Dedifferentiated amniotic fluid mesenchymal stem cell (primary cell): ENCODE results near the gene CANT1.

ENCODE experiments used
- DNase-seq: peaks from one replicate; pipeline ENCODE4 v3.0.0-alpha.2; 2016; ENCODE audit errors: extremely low spot score

Gene CANT1

DNA sequence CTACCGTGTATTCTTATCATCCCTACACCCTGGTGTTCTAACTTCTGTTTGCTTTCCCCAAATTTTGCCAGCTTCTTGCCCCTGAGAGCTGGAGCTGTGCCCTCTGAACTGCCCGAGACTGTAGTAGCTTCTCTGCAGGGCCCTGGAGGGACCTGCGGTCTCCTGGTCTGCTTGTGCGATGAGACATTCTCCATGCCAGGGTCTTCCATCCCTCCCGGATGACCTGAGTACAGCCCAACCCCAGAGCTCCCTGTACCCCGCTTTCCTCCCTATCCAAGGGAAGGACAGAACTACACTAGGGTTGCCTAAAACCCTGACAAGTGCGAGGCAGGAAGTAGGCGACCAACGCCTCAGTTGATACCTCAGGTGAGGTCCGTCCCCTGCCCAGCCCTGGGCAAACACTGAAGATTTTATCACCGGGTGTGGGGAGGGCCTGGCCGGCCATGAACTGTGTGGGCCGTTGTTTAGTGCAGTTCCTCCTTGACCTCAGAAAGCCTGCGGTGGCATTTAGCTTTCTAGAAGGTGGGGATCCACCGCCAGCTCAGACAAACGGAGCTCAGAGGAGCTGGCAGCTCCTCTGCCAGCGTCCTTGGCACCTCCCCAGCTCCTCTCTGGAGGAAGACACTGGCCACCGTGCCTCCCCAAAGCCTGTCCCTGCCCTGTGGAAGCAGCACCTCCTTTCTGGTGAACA lies 13.7 kb downstream of the CANT1 start:
- DNase-seq: no peak

DNA sequence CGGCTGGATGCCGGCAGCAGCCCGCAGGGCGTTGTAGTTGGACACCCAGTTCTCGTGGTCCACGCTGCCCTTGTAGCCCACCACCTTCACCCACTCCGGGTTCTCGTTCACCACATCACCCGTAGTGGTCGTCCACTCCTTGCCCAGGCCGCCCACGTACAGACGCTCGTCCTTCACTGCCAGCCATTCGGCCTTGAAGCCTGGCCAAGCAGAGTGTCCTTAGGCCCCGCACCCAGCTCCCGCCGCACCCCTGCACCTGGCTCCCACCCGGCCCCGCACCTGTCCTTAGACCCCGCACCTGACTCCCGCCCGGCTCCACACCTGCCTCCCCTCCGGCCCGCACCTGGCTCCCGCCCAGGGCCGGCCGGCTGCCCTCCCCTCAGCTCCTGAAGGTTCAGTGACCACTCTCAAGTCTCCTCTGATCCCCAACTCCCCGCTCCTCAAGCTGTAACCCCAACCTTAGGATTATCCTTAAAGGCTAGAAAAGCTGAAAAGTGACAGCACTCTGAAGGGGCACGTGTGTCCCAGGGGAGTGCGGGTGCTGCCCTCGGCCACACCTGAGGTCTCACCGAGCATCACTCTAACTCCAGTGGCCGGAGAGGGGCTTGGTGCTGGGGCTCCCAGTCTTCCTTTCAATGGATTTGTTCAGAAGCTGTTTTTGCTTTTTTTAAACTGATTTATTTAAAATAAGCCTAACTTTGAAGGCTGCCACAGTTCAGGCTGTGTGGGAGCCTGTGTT lies 14.4 kb downstream of the CANT1 start:
- DNase-seq: no peak

DNA sequence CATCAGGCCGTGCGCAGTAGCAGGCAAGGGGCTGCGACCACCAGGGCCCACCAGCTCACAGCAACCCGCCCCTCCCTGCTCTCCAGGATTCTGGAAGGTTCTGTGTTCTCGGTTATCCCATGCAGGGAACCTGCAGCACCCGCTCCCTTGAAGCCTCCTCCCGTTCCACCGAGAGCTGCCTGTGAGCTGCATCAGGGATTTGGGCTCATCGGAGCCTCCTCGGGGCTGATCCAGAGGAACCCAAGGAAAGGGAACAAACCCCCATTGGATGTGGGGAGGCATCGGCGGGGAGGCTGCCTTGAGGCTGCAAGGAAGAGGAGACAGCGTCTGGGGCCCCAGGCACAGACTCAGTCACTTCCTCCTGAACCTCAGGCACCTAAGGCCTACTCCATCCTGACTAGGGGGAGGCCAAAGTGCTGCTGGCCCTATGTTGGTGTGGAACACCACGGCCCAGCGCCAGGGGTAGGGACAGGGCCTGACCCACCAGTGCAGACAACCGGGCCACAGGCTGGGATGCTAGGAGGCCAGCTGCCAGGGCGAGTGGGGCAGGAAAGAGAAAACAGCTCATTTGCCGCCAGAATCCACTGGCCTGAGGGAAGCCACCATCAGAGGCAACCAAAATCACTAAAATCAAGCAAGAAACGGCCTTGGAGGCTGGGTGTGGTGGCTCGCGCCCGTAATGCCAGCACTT lies 15.4 kb downstream of the CANT1 start:
- DNase-seq: no peak

DNA sequence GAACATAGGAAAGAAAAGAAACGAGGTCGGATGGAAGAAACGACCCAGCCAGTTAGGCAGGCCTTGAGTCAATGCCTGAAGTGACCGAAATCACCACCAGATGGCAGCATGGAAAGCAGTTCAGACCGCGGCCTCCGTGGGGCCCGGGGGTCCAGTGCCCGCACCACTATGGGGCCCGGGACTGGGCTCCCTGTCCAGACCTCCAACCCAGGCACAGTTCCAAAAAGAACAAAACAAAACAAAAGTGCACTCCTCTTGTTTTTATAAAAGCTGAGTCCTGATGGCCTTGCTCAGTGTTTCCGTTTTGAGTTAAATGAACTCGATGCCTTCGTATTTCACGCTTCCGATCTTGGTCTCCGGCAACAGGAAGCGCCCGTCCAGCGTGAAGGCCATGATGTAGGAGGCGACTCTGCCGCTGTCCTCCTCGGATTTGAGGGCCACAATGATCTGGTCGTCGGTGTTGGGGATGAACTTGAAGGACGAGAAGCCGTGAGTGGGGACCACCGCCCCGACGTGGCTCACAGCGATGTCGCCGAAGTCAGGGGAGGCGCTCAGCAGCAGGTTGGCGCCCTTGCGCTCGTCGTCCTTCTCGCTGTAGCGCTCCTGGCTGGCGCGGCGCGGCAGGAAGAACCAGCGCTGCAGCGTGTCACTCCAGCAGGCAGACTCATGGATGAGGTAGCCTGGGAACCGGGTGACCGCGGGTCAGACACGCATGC lies 16.2 kb downstream of the CANT1 start:
- DNase-seq: no peak

DNA sequence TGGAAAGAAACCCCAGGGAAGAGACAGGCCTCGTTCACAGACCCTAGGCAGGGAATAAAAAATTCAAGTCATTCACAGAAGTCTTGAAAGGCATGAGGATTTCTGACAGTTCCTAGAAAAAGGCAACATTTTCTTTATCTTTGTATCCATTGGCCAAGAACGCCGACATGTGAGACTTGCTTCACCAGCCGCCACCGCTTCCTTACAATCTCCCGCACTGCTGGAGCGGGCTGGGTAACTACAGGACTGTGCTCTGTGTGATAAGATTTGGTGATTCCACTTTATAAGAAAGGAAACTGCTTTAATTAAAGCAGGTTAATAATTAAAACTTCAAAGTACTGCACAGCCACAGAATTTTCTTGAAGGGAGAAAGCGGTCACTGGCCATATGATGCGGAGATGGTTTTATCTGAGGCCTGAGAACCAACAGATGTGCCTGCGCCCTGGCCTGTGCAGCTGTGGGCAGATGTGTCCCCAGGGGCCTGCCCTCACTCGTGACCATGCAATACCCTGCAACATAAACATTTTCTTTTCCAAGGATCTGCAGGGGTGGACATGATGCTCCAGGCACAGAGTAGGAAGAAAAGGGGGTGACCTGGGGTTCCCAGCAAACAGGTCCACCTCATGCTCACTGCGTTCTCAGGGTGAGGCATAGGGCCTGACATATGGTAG lies 16.9 kb downstream of the CANT1 start:
- DNase-seq: no peak

DNA sequence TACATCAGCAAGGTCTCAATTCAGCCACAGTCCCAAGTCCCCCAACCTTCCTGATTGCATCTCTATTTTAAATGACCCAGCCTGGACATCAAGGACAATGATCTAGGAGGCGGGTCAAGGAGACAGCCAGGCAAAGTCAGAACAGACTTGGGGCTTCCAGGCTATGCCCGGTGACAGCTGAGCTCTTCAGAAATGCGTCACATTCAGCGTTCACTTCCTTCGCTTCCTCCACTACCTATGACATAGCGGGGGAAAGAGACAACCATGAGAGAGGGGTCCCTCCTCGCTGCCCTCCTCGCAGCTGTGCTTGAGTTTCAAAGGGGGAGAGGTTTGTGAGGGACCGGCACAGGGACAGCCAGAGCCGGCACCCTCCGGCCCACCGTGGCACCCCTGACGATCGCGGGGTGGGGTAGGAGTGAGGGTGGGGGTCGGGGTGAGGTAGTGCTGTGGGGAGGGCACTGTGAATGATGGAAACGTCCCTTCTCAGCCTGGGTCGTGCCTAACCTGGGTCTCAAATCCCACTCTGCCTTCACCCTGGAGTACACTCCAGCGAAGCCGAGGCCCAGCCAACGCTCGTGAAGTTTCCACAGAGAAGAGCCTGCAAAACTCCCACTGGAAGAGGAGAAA lies 17.5 kb downstream of the CANT1 start:
- DNase-seq: no peak

DNA sequence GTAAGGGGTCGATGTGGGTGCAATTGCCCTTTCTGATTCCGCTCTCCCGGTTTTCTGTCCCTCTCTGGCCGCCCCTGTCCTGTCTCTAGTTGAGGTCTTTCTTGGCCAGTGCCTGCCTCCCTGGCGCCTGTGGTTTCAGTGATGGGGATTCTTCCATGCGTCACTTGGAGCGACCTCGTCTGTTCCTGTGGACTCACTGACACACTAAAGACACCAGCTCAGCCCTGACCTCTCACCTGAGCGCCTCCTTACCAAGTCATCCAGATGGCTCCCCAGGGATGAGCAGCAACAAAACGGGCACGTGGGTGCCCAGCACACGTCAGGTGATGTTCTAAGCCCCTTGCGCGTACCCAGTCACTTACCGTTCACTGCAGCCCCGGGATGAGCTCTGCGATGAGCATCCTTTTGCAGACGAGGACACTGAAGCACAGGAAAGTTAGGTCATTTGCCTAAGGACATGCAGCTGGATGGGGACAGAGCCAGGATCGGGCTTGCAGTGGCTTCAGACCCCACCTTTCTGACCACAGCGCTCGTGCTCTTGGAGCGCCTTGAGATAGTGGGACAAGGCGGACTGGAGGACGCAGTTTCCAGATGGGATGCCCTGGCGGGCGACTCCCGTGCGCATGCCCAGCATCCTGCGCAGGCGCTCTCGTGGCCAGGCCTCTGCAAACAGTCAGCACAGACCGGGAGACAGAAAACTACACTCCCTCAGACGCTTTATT lies 18.4 kb downstream of the CANT1 start:
- DNase-seq: no peak

DNA sequence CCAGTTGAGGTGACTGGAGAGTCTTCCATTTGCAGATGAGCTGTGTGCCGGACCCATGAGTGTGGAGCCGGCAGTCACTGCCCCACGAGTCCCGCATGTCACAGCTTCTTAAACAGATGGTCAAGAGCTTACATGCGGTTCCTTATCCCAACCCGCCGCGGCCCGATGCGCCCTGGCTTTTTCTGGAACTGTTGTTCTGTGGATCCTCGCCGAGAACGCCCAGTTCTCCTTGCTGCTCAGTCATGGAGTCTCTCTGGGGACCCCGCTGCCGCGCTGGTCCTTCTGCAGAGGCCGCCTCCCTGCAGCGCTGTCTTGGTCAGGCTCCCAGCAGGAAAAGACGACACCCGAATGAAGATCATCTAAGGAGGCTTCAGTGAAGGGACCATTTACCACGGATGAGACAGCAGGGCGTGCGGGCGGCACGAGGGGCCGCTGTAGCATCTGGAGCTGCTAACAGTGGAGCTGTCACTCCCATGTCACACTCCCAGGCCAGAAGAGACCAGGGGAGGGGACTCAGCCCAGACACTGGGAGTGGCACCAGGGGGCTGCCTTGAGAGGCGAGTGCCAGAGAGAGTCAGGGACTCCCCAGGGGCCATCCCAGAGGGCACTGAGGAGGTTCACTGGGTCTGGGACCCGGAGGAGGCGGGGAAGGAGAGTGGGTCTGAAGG lies 19.1 kb downstream of the CANT1 start:
- DNase-seq: no peak

DNA sequence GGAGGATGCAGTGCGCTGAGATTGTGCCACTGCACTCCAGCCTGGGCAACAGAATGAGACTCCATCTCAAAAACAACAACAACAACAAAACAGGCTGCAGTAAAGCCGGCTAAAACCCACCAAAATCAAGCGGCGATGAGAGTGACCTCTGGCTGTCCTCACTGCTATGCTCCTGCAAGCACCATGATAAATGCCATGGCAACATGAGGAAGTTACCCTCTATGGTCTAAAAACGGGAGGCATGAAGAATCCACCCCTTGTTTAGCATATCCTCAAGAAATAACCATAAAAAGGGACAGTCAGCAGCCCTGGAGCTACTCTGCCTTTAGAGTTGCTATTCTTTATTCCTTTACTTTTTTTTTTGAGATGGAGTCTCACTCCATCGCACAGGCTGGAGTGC lies 21.4 kb downstream of the CANT1 start:
- DNase-seq: no peak

DNA sequence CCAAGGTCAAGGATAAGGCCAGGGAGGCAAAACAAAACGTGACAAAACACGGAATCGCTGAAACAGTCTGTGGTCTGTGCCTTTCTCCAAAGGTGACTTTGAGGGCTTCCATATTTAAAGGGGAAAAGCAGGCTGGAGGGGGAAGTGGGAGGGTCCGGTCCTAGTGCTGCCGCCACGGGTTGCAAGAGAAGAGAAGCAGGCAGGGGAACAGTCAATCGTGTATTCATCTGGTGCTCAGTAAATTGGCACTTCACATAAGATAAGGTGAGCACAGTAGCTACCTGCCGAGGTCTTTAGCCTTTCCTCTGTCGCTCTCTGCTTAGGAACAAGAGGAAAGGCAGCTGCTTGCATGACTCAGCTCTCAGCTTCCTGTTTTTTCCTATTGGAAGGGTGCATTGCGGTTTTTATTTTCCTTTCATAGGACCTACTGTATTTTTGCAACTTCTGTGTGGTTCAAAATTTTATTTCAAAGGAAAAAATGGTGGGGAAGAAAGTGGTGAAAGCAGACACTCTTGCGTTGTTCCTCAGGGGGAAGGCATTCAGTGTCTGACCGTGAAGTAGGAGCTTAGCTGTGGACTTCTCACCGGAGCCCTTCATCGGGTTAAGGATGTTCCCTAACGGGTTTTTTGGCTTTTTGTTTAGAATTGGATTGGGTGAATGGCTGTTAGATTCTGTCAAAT lies 22.8 kb downstream of the CANT1 start:
- DNase-seq: no peak

DNA sequence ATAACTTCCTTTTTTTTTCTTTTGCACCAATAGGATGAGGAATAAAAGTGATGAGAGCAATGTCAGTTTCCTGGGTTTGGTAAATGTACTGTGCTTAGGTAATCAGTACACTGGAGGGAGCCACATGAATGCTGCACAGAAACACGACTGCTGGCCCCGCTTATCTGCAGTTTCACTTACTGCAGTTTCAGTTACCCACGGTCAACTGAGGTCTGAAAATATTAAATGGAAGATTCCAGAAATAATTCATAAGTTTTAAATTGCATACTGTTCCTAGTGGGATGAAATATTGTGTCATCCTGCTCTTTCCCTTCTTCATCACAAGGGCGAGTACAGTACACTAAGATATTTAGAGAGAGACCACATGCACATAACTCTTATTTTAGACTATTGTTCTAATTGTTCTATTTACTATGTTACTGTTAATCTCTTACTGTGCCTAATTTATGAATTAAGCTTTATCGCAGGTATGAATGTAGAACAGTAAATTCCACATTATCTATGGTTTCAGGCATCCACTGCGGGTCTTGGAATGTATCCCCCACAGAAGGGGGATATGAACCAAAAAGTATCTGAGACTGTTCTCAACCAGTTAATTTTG lies 23.4 kb downstream of the CANT1 start:
- no peak for DNase-seq

DNA sequence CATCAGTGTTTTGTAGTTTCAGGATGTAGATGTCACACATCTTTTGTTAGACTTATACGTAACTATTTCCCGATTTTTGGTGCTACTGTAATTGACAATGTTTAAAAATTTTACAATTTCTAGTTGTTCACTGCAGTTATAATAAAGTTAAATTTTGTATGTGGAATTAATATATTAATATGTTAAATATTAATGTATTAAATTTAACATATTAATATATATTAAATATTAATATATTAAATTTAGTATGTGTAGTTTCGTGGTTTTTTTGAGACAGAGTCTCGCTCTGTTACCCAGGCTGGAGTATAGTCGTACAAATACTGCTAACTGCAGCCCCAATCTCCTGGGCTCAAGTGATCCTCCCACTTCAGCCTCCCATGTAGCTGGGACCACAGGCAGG lies 24.2 kb downstream of the CANT1 start:
- no peak for DNase-seq

DNA sequence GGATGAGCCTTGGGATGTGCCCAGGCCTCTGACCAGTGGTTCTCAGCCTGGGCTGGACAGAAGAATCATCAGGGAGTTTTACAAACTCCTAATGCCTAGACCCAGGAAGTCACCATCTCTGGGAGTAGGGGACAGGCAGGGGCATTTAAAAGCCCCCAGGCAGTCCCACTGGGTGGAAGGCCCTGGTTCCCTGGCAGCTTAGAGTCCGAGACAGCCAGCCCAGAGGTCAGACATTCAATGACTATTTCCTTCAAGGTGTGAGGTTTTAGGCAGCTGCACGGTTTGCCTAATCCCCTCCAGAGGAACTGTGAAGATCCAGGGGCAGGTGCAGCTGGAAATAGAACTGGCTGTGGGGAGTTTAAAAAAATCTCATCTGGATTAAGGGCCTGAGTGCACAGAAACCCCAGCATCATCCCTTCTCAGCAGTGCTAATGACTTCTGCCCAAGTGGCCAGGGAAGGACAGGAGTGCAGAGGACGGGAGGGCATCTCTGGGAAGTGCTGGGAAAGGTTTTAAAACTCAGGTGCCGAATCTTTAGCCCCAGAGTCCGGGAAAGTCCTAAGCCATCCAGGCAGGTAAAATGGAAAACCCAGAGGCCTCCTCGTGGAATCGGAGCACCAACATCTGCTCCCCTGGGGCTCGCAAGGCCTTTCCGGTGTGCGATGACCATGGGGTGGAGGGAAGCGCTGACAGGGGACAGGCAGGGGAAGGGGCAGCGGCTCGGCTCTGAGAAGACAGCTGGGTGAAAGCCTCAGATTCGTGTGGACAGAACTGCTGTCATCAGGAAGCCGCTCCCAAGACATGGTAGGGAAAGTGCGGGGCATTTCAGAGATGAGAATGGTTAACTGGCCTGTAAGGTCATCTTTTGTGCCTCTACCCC lies 28.3 kb downstream of the CANT1 start:
- DNase-seq: no peak

DNA sequence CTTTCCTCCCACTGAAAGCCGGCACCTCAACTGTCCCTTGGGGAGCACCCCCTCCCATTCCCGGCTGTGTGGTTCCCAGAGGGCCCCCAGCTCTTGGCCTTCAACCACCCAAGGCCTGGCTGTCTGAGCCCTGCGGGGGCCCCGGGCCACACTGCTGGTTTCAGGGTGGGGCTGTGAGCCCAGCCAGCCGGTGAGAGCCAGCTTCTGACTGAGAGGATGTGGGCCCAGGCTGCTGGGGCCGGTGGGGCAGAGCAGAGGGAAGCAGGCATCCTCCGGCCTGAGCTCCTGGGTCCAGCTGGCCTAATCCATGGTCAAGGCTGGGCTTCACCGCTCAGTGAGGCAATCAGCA lies 29.0 kb downstream of the CANT1 start:
- no peak for DNase-seq

DNA sequence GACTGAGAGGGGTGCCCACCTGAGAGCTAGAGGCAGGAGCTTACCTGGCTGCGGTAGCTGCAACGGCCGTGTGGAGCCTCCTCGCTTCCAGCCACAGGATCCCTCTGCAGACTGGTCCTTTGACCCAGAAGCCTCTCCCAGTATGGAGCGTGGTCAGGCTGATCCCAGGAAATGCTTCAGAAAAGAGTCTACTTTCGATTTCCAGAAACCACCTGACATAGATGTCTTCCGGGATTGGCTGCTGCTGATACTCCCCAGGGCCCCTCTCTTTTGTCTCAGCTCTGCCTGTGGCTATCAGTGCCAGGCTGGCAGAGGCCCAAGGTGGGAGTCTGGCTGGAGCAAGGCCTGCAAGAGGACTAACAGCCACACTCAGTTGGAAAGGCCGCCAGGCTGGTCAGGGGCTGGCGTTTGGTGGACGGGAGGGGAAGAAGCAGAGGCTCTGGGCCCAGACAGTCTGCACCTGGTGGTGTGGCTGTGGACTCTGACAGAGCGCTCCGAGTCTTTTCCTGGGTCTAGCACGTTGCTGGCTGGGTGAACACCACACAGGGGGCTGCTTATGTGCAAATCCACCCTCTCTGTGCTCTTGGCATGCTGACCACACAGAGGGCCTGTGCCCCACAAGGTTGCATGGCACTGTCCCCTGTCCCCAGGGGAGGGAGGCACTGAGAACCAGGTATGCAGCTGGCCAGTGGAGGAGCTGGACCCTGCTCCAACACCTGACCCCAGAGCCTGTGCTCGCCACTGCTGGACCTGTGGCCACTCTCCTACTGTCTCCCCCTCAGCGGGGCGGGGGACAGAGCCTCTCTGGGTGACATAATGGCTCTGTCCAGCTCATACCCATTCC lies 29.6 kb downstream of the CANT1 start, which contains the start of gene LGALS3BP:
Gene LGALS3BP (minus strand): TSS at position 144 of the 844 bp plus-strand sequence. CDS start 2,732 bp downstream, outside the sequence.
- peak; percentile 45 for DNase-seq

DNA sequence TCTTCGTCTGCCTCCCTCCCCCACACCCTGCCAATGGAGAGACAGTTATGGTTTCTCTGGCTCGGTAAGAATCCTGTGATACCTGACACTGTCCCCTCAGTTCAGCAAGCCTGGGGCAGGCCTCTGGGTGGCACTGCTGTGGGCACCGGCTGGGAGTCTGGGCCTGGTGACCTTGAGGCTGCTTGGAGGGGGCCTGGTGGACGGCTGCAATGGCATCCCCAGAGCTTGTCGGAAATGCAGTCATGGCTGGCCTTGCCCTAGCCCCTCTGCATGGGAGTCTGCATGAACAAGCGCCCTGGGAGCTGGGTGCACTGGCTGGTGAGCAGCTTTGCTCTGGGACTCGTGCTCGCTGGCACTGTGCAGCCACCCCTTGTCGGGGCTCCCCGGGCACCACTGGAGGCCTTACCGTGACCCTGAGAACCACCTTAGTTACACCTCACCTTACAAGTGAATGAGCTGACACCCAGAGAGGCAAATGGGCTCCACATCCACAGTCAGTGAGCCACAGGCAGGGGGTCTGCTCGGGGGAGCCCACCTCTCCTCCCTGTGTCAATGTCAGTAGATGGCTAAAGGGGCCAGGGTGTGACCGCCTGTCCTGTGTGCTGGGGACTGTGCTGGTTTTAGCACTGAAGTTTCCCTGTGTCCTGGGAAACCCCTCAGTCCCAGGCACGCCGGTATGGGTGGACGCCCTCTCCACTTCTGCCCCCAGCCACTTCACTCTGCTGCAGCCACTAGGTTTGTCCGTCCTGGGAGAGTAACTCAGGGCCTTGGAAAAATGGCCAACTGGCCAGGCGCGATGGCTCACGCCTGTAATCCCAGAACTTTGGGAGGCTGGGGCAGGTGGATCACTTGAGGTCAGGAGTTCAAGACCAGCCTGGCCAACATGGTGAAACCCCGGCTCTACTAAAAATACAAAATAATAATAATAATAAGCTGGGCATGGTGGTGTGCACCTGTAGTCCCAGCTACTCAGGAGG lies 31.3 kb downstream of the CANT1 start:
- no peak for DNase-seq
